Stimulated activated CD8-positive, alpha-beta memory T cell treated with anti-CD3 and anti-CD28 coated beads, Interleukin-12 subunit alpha, Interleukin-12 subunit beta, amount 100 ng/mL, for 4 hours (primary cell): Measurements from ENCODE around the gene BUB3.
A peak's percentile ranks its signal among the peaks of the same experiment; 100 is the strongest.

Experiments used
- DNase-seq: peaks from one replicate; pipeline ENCODE4 v3.0.0-alpha.2; 2020; ENCODE audit warnings: low read depth

BUB3 gene, protein sequence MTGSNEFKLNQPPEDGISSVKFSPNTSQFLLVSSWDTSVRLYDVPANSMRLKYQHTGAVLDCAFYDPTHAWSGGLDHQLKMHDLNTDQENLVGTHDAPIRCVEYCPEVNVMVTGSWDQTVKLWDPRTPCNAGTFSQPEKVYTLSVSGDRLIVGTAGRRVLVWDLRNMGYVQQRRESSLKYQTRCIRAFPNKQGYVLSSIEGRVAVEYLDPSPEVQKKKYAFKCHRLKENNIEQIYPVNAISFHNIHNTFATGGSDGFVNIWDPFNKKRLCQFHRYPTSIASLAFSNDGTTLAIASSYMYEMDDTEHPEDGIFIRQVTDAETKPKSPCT

DNA sequence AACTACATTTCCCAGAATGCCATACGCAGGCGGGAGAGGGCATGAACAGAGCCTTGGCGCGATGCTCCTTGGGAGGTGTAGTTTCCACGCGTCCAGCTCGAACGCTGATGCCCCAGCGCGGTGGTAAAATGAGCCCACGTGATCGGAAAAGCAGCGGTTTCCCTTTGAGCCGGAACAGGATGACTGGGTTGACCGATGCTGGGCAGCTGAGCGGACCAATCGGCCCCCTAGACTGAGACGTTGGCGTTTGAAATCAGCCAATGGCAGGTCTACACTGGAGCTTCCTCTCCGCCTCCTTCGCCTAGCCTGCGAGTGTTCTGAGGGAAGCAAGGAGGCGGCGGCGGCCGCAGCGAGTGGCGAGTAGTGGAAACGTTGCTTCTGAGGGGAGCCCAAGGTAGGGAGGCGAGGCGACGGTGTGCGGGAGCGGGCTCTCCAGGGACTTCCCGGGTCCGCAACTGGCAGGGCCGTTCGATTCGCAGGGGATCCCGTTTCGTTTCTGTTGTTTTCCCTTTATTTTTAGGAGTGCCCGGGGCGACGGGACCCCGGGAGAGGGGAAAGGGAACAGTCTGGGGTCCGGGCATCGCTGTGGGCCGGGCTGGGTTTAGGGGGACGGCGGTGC lies at the start of gene BUB3:
Gene BUB3 (plus strand): TSS at position 311 of the 619 bp plus-strand sequence. CDS start 516 bp downstream, outside the sequence.
- DNase-seq, result peak; percentile 90

DNA sequence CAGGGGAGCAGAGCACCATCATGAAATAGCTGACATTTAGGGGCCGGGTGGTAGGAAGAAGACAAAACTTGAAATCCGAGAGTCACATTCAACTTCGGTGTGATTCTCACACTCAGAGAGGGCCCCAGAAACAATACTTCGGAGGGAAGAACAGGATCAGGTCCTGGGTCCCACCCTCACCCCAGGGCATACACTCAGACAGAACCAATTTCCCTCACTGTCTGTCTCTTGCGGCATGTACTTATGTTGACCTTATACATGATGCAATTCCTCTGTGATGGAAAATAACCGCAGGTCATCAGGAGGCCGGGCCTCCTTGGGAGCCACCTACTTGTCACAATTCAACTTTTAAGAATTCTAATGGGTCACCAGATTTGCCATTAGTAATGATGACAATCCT lies 44.7 kb upstream of the BUB3 start:
- DNase-seq, result no peak

DNA sequence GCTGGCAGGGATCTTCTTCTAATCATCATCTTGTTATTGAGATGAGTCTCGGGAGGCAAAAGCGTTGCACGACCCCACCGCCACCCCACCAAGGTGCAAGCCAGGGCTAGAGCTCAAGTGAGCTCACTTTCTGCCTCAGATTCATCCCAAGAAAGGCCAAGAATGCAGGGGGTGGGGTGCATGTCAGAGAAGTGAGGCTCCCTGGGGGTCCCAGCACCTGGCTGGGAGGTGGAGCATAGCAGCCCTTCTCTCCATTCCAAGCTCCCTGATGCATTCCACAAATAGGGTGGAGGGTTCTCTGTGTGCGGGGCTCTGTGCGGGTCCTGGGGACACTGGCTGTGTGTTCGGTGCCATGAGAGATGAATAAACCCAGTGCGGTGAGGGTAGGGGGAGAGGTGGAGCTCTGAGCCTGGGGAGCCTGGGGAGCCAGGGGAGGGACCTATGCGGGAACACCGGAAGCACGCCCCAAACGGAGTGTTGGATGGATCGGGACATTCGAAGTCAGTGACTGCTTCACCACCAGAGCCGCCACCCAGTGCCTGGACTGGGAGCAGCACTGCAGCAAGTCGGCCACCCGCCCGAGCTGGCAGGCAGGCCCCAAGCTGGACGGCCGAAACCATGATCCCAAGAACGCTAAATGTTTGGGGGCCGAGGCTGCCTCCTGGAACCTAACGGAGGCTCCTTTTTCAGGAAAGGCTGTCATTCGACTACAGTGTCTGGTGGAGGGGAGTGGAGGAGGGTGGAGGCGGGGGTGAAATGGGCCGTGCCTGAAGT lies 36.4 kb upstream of the BUB3 start:
- no peak for DNase-seq

DNA sequence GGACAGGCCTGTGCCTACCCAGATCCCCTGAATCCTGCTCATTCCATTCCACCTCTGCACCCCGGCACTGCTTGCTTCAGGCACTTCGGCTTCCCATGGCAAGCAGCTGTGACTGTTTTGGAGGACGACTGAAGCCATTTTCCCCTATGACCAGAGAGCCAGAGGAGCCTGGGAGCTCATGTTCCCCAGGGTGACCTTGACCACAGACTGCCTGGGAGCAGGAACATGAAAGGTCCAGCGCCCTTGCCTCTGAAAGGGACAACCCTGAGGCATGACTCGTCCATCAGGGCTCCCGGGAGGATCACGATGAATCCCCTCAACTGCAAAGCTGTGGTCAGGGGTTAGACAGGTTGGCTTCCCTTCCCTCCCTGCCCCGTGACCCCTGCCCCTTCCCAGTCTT lies 35.1 kb upstream of the BUB3 start:
- no peak for DNase-seq

DNA sequence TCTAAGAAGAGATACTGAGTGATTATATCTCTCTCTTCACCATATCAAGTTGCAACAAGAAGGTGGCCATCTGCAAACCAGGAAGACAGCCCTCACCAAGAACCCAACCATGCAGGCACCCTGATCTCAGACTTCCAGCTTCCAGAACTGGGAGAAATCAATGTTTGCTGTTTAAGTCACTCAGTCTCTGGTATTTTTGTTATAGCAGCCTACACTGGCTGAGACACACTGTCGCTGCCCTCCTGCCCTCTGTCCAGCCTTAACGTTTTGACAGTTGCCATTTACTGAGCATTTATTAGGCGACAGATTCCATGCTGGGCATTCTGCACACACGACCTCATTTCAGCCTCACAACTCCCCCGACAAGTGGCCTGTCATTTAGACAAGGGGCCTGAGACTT lies 28.0 kb upstream of the BUB3 start:
- no peak for DNase-seq

DNA sequence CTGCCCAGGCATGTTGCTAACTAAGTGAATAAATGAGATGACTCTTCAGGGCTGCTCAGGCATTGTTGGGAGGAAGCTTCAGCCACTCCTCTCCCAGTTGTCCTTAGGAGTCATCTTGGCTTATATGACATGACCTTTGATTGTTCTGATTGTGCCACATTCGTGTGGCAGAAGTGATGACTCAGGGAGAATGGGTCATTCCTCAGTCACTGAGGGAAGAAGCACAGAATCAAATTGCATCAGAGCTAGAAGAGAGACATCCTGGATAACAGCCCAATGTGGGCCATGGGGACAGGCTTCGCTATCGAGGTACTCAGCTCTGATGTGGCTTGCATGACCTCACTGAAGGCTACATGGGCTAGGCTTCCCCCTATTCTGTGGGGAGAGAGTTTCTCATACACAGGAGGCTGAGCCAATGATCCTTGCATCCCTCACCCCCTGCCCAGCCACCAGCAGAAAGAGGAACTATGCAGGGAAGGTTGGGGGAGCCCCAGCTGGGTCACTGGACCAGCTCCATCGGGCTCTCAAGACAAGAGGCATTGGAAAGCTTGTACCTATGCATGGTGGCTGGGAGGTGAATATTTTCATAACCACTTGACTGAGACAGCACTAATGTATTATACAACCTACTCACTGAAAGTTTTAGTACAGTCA lies 24.5 kb upstream of the BUB3 start:
- DNase-seq, result no peak

DNA sequence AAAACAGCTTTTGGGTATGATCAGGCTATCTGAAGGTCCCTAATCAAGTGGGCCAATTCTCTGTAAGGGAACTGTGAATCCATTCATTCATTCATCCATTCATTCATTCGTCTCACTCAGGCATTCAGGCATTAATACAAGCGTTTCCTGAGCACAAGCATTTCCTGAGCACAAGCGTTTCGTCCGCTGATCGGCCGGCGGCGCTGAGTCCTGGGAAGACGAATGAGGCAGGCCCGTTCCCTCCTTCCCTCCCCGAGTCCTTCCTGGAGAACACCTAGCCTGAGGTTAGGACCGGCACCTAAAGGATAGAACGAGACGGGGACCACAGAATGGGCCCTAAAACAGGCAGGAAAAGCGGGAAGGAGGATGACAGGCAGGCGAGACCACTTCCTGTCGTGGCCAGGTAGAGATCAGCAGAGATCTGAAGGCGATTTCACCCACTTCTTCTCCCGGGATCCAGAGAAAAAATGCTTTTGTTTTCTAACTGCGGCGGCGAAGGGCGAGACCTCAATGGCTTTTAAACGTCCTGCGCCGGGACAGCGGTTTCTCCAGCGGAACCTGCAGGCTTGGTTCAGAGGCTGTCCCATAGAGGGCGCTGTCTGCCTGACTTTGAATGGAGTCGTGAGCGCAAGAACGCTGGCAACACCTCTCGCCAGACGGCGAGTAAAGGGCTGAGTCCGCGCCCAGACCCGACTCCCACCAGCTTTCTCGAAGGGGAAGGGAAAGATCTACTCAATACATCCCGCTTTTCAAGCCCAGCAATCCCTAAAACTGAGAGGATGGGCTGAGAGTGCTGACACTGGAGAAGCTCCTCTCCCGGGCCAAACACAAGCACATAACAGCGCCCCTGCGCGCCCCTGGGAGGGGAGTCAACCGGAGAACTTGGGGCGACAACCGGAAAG lies 21.4 kb upstream of the BUB3 start:
- peak; percentile 67 for DNase-seq

DNA sequence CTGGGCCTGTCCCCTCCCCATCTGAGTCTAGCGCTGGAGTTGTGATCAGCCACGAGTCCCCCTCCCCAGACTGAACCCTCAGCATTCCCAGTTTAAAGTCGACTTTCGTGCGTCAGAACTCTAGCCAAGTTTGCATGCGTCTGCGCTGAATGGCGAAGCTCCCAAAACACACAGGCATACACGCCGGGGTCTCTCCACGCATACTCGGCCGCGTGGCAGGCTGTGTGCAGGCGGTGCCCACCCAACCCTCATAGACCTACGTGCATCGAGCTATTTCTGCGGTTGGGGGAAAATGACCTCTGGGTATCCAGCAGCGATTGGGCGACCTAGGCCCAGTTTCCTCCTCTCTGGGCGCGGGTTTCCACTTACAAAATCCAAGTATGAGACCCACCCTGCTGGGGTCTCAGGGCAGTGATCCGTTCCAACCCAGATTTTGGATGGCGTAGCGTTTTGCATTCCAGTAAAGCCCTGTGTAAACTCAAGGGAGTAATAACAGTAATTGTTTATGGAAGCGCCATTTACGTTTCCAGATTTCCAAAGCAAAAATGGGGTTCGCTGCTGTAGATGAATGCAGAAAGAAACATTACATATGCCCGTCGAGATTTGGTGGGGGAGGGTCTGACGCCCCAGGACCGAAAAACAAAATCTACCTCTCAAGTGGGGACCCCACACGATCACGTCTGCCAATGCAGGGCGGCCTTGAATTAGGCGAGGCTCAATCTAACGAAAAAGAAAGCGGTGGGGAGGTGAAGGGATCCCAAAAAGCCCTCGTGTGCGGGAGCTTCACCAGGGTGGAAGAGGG lies 20.5 kb upstream of the BUB3 start:
- no peak for DNase-seq

DNA sequence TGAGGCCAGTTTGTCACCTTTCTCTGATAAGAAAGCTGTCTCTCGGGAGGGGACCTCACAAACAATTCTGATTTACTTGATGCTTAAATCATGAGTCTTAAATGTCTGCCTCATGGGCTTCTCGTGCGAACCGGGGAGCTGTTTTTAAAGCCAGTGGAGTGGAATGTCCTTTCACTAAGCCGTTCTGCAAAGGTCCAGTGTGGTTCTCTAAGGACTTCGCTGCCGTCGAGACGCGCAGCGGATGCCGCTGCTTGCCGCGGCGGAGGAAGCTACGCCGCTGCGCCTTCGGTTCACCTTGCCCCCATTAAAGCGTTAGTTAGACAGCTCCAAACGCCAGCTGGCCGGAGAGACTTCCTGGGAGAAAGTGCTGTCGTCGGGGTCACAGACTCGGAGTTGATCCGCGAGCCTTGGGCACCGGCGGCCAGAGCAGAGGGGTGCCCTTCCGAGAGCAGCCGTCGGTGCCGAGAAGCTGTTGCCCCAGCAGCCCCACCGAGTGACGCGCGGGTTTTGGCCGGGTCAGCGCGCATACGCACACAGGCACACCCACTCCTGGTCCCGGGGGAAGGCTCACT lies 19.8 kb upstream of the BUB3 start:
- no peak for DNase-seq

DNA sequence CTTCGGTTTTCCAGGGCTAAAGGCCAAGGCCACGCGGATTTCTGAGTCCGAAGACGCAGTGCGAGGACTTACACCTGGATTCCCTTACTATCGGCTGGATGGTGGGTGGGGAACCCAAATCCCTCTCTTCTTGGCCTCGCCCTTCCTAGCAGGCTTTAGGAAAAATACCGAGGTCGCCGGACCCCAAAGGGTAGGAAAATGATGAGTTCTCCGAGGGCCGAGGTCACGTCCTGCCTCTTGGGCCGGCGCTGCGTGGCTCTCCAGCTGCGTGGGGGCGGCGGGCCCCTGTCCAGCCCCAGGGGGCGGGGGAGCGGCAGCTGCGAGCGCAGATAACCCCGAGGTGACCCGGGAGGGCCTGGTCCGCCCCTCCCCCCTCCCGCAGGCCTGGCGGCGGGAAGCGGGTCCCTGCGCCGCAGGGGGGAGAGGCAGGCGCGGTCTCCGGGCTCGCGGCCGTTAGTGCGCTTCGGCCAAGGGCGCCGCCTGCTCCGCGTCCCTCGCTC lies 19.2 kb upstream of the BUB3 start:
- no peak for DNase-seq

DNA sequence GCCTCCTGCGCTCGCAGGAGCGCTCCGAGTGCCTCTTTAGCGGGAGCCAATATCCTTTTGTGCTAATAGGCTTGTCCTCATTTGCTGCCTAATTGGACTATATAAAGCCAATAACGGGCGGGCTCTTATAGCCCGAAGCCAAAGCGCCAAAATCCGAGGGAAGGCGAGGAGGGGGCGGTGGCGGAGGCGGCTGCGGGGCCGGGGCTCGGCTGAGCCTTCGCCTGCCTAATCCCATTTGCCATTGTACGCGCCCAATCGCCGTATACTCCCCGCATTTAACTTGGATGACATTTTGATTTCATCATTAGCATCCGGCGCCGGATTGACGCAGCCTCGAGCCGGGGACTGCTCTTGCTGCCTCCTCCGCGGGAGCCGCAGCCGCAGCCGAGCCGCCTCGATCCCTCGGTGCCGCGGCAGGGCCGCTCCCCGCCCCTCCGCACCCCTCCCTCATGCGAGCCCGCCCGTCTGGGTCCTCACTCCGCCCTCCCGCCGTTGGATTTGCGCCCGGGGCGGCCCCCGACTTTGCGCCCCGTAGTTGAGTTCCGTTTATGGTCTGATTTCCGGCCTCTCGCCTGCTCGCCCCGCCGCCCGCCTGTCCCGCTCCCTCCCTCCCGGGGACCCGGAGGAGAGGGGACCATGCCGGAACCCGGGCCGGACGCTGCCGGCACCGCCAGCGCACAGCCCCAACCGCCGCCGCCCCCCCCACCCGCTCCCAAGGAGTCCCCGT lies 18.6 kb upstream of the BUB3 start, which contains the start of gene HMX3:
Gene HMX3 (plus strand): TSS at position 556 of the 727 bp plus-strand sequence. CDS start 81 bp downstream, at position 637.
- DNase-seq, result no peak

DNA sequence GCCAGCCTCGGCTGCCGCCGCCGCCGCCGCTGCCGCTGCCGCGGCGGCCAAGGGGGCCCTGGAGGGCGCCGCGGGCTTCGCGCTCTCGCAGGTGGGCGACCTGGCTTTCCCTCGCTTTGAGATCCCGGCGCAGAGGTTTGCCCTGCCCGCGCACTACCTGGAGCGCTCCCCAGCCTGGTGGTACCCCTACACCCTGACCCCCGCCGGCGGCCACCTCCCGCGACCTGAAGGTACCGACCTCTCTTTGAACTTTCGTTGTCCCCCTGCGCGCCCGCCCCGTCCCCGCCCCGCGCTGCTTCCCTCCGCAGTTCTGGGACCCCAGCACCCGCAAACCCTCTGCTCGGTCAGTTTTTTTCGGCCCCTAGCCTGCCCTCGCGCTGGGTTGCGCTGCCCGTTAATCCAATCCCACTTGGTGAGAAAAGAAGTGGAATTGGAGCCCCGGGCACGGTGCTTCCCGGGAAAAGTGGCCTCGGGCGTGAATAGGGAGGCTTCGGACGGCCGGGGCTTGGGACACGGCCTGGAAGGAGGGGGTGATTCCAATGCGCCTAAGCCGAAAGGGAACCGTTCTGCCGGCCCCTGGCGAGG lies 17.9 kb upstream of the BUB3 start:
- no peak for DNase-seq

DNA sequence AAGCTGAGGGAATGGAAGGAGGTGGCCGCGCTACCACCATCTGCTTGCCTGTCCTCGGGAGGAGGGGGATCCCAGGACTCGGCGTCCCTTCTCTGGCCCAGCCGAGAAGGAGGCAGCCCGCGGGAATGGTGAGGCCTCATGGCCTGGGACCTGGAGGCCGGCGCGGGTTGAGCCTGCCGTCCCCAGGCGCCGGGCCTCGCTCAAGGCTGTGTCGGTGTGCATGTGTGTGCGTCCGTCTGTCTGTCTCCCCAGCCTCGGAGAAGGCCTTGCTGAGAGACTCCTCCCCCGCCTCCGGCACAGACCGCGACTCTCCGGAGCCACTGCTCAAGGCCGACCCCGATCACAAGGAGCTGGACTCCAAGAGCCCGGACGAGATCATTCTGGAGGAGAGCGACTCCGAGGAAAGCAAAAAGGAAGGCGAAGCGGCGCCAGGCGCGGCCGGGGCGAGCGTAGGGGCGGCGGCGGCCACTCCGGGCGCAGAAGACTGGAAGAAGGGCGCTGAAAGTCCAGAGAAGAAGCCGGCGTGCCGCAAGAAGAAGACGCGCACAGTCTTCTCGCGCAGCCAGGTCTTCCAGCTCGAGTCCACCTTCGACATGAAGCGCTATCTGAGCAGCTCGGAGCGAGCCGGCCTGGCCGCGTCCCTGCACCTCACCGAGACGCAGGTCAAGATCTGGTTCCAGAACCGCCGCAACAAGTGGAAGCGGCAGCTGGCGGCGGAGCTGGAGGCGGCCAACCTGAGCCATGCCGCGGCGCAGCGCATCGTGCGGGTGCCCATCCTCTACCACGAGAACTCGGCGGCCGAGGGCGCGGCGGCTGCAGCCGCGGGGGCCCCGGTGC lies 17.2 kb upstream of the BUB3 start:
- DNase-seq, result no peak

DNA sequence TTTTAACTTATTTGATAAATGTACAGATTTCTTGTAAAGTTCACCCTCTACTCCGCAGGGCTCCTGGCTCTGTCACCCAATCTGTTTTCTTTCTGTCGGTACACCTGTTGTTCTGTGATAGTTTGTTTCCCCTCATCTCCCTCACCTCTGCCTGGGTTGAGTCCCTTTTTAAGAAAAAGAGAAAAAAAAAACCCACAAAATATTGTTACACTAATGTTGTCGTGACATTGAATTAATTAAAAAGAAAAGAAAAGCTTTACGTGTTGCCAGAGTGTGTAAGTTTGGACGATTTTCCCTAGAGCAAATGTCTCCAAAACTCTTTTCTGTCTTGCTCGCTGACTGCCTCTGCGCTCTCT lies 15.1 kb upstream of the BUB3 start:
- no peak for DNase-seq

DNA sequence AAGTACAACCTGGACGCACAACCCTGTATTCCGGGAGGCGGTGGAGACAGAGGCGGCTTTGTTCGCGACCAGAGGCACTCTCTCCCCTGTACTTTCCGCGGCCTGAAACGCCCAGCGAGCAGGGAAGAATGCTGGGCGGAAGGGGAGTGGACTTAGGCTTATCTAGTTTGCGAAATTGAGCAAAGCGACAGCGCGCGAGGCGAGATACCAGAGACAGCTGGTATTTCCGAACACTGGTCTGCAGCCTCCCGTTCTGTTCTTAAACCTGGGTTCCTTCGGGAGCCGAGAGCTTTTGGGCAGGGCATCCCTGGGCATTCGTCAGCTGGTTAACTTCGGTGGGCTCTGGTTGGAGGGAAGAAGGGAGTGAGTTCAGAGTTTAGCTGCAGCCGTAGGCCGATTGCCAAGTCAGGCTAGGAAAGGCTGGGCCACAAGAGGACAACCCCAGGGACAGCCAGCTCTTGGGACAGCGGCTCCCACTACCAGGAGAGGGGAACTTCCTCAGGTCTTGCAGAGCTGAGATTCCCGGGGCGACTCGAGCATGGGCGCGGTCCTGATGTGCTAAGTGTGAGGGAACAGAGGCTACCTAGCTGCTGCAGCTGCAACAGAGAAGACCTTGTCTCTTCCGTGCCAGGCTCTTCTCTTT lies 14.6 kb upstream of the BUB3 start:
- no peak for DNase-seq

DNA sequence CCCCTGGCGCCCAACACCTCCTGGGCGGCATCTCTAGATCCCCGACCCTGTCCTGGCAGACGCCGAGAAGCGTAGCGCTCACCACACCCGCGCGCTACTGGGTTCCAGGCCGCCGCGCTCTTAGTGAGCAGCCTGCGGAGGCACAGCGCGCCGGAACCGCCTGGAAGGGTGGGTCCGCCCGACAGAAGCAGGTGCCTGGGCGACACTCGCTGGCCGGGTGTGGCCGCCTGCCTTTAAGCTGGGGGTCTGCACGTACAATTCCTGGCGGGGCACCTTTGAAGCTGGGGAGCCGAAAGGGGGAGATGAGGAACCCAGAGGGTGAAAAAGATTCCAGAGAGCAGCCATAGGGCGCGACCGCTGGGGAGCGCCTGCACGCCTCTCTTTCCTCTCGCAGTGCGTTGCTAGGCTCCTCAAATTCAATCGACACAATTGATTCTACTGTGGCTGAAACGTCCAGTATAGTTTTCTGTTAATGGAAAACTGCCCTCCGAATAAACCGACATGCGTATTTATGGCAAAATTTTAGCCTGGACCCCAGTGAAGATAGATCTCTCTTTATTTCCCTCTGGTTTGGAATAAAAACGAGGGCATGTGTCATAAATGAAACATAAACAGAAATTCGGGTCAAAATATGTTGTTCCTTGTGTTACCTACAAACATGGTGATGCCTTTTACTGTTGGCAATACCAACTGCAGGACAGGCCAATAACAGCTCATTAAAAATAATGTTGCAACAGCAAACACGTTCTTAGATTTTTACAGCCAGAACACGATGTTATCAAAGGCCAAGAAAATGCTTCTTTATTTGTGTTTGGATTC lies 13.8 kb upstream of the BUB3 start:
- no peak for DNase-seq

DNA sequence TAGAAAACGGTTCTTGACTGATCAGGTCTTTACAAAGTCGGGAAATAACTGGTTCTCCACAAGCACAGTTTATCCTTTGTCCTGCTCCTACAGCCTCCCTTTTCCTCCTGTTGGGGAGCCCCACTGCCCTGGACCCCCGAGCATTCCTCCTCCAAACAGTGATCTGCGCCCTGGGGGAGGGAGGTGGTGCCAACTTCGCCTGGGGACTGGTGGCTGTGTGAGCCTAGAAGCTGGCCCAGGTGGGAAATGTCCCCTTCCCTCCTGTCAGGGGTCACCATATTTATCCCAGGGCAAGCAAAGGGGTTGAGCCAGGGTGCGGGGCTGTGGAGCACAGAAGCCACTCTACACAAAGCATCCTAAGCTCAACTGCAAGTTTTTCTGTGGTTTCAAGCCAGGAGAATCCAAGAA lies 13.2 kb upstream of the BUB3 start:
- no peak for DNase-seq
